ENCODE measurements around the gene COPG2.
"Not testable (repeated sequence)": the region's sequence is repeated elsewhere in the genome, so short reads cannot be mapped to it uniquely, and the experiment has no call there.

COPG2 gene

DNA sequence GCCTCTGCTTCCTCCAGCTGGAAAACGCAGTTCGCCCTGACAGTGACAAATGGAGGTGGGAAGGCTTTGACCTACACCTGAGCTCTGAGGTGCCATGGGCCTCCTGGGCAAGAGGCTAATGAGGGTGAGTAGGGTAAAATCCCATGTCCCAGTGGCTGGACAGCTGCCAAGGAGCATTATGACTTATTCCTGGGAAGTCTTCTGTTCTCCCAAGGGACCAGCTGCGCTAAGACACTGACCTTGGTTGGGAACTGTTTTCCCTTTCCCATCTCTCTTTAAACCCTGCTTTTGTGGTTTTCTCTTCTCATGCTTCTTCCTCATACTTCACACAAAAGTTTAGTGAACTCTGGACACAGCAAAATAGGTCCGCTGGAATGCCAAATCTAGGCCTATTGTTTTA lies 72.6 kb downstream of the COPG2 start:
- H4K20me1 ChIP-seq (ENCODE audit: insufficient read depth, low read length) = no peaks in the 10 kb centered on the region
- no peak overlapping the region for H3K9ac ChIP-seq (ENCODE audit: low read length)
- no peaks in the 10 kb centered on the region for H3K4me1 ChIP-seq (ENCODE audit: insufficient read depth, low read length, severe bottlenecking)
- H3K9me3 ChIP-seq (ENCODE audit: low read length) = no peaks in the 10 kb centered on the region
- H3K27me3 ChIP-seq (ENCODE audit: insufficient read depth, low read length) = no peaks in the 10 kb centered on the region
- H3F3A ChIP-seq (ENCODE audit: insufficient read depth, low read length) = no peaks in the 10 kb centered on the region
- TF ChIP-seq EZH2 (IDR thresholded peaks at IDR 0.05; ENCODE audit: borderline replicate concordance, low read length) = no peak
- TF ChIP-seq, protein P1, sequence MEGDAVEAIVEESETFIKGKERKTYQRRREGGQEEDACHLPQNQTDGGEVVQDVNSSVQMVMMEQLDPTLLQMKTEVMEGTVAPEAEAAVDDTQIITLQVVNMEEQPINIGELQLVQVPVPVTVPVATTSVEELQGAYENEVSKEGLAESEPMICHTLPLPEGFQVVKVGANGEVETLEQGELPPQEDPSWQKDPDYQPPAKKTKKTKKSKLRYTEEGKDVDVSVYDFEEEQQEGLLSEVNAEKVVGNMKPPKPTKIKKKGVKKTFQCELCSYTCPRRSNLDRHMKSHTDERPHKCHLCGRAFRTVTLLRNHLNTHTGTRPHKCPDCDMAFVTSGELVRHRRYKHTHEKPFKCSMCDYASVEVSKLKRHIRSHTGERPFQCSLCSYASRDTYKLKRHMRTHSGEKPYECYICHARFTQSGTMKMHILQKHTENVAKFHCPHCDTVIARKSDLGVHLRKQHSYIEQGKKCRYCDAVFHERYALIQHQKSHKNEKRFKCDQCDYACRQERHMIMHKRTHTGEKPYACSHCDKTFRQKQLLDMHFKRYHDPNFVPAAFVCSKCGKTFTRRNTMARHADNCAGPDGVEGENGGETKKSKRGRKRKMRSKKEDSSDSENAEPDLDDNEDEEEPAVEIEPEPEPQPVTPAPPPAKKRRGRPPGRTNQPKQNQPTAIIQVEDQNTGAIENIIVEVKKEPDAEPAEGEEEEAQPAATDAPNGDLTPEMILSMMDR (IDR thresholded peaks at IDR 0.05; ENCODE audit: low read length) = no peak
- H3K9me2 ChIP-seq (ENCODE audit: low read depth, low read length) = no peaks in the 10 kb centered on the region
- H3K27ac ChIP-seq (ENCODE audit: low read depth, low read length, poor library complexity, severe bottlenecking) = no peak overlapping the region
- no peaks in the 10 kb centered on the region for H3K79me2 ChIP-seq (ENCODE audit: insufficient read depth, low read length)
- no peaks in the 10 kb centered on the region for H3K36me3 ChIP-seq (ENCODE audit: insufficient read depth, low read length)
- no peak overlapping the region for H2AFZ ChIP-seq (ENCODE audit: low read length)
- H3K4me3 ChIP-seq (ENCODE audit: low read depth, low read length, poor library complexity, severe bottlenecking) = no peak overlapping the region
- no peak overlapping the region for H3K4me2 ChIP-seq (ENCODE audit: low read length)

DNA sequence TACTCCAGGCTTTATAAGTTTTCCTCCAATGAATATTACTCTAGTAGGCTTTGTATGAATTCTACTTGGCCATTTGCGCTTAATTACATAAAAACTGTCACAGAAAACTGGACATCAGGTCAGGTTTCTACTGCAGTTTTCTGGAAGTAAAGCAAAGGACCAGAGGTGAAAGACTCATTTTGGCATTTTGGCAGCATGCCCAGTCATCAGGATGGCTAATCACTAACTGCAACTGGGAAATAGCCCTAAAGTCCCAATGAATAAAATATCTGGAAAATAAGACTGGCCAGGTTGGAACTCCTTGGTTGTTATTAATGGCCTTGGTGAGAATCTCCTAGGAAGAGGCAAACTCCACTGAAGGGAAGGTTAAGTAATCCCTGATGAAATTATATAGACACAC lies 75.5 kb downstream of the COPG2 start:
- Histone ChIP-seq H3K27me3 (ENCODE audit: insufficient read depth, low read length) (no peaks in the 10 kb centered on the region), H3K27ac (ENCODE audit: low read depth, low read length, poor library complexity, severe bottlenecking) (no peak overlapping the region), H4K20me1 (ENCODE audit: insufficient read depth, low read length) (no peaks in the 10 kb centered on the region), H3K79me2 (ENCODE audit: insufficient read depth, low read length) (no peaks in the 10 kb centered on the region), H3K9me3 (ENCODE audit: low read length) (peaks cover 8% of the 10 kb centered on the region; the same call in 1 of the 2 replicates), H3K4me2 (ENCODE audit: low read length) (no peak overlapping the region), H2AFZ (ENCODE audit: low read length) (no peak overlapping the region), H3K4me1 (ENCODE audit: insufficient read depth, low read length, severe bottlenecking) (no peaks in the 10 kb centered on the region), H3K9me2 (ENCODE audit: low read depth, low read length) (no peaks in the 10 kb centered on the region), H3K4me3 (ENCODE audit: low read depth, low read length, poor library complexity, severe bottlenecking) (no peak overlapping the region), H3K36me3 (ENCODE audit: insufficient read depth, low read length) (no peaks in the 10 kb centered on the region), H3F3A (ENCODE audit: insufficient read depth, low read length) (no peaks in the 10 kb centered on the region), H3K9ac (ENCODE audit: low read length) (no peak overlapping the region)
- no peak for TF ChIP-seq EZH2 (IDR thresholded peaks at IDR 0.05; ENCODE audit: borderline replicate concordance, low read length)
- TF ChIP-seq, protein P1 (IDR thresholded peaks at IDR 0.05; ENCODE audit: low read length) = no peak

DNA sequence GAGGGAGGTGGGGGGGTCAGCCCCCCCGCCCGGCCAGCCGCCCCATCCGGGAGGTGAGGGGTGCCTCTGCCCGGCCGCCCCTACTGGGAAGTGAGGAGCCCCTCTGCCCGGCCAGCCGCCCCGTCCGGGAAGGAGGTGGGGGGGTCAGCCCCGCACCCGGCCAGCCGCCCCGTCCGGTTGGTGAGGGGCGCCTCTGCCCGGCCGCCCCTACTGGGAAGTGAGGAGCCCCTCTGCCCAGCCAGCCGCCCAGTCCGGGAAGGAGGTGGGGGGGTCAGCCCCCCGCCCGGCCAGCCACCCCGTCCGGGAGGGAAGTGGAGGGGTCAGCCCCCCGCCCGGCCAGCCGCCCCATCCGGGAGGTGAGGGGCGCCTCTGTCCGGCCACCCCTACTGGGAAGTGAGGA lies 77.1 kb downstream of the COPG2 start:
- H3K4me2 ChIP-seq (ENCODE audit: low read length); H3F3A ChIP-seq (ENCODE audit: insufficient read depth, low read length); H3K9me2 ChIP-seq (ENCODE audit: low read depth, low read length); H3K4me1 ChIP-seq (ENCODE audit: insufficient read depth, low read length, severe bottlenecking); H3K36me3 ChIP-seq (ENCODE audit: insufficient read depth, low read length); H2AFZ ChIP-seq (ENCODE audit: low read length); H3K4me3 ChIP-seq (ENCODE audit: low read depth, low read length, poor library complexity, severe bottlenecking); H3K27ac ChIP-seq (ENCODE audit: low read depth, low read length, poor library complexity, severe bottlenecking); H3K79me2 ChIP-seq (ENCODE audit: insufficient read depth, low read length); H3K9ac ChIP-seq (ENCODE audit: low read length); H3K9me3 ChIP-seq (ENCODE audit: low read length); H3K27me3 ChIP-seq (ENCODE audit: insufficient read depth, low read length); H4K20me1 ChIP-seq (ENCODE audit: insufficient read depth, low read length): not testable (repeated sequence)

DNA sequence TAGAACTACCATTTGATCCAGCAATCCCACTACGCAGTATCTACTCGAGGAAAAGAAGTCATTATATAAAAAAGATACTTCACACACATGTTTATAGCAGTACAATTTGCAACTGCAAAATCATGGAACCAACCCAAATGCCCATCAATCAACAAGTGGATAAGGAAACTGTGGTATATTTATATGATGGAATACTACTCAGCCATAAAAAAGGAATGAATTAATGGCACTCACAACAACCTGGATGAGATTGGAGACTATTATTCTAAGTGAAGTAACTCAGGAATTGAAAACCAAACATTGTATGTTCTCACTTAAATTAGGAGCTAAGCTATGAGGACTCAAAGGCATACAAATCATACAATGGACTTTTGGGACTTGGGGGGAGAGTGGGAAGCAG lies 82.6 kb downstream of the COPG2 start:
- H2AFZ ChIP-seq (ENCODE audit: low read length); H3K9ac ChIP-seq (ENCODE audit: low read length); H3K9me2 ChIP-seq (ENCODE audit: low read depth, low read length); H4K20me1 ChIP-seq (ENCODE audit: insufficient read depth, low read length); H3K79me2 ChIP-seq (ENCODE audit: insufficient read depth, low read length); H3K4me3 ChIP-seq (ENCODE audit: low read depth, low read length, poor library complexity, severe bottlenecking); H3F3A ChIP-seq (ENCODE audit: insufficient read depth, low read length); H3K4me1 ChIP-seq (ENCODE audit: insufficient read depth, low read length, severe bottlenecking); H3K27me3 ChIP-seq (ENCODE audit: insufficient read depth, low read length); H3K4me2 ChIP-seq (ENCODE audit: low read length); H3K27ac ChIP-seq (ENCODE audit: low read depth, low read length, poor library complexity, severe bottlenecking); H3K36me3 ChIP-seq (ENCODE audit: insufficient read depth, low read length): not testable (repeated sequence)
- peaks cover 13% of the 10 kb centered on the region; the same call in 1 of the 2 replicates for H3K9me3 ChIP-seq (ENCODE audit: low read length)

DNA sequence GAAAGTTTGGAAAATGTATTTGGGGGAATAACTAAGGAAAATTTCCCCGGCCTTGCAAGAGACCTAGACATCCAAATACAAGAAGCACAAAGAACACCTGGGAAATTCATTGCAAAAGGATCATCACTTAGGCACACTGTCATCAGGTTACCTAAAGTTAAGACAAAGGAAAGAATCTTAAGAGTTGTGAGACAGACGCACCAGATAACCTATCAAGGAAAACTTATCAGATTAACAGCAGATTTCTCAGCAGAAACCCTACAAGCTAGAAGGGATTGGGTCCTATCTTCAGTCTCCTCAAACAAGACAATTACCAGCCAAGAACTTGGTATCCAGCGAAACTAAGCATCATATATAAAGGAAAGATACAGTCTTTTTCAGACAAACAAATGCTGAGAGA lies 93.4 kb downstream of the COPG2 start:
- not testable (repeated sequence) for H3K4me1 ChIP-seq (ENCODE audit: insufficient read depth, low read length, severe bottlenecking); H3K4me2 ChIP-seq (ENCODE audit: low read length); H3K4me3 ChIP-seq (ENCODE audit: low read depth, low read length, poor library complexity, severe bottlenecking); H3K79me2 ChIP-seq (ENCODE audit: insufficient read depth, low read length); H3K27ac ChIP-seq (ENCODE audit: low read depth, low read length, poor library complexity, severe bottlenecking); H3K36me3 ChIP-seq (ENCODE audit: insufficient read depth, low read length); H3K9me2 ChIP-seq (ENCODE audit: low read depth, low read length); H3K27me3 ChIP-seq (ENCODE audit: insufficient read depth, low read length); H3K9me3 ChIP-seq (ENCODE audit: low read length); H2AFZ ChIP-seq (ENCODE audit: low read length); H4K20me1 ChIP-seq (ENCODE audit: insufficient read depth, low read length); H3F3A ChIP-seq (ENCODE audit: insufficient read depth, low read length); H3K9ac ChIP-seq (ENCODE audit: low read length)

DNA sequence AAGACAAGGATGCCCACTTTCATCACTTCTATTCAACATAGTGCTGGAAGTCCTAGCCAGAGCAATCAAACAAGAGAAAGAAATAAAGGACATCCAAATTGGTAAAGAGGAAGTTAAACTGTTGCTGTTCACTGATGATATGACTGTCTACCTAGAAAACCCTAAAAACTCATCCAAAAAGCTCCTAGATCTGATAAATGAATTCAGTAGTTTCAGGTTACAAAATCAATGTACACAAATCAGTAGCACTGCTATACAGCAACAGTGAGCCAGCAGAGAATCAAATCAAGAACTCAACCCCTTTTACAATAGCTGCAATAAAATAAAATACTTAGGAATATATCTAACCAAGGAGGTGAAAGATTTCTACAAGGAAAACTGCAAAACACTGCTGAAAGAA lies 98.4 kb downstream of the COPG2 start:
- H3K4me1 ChIP-seq (ENCODE audit: insufficient read depth, low read length, severe bottlenecking); H3K27me3 ChIP-seq (ENCODE audit: insufficient read depth, low read length); H4K20me1 ChIP-seq (ENCODE audit: insufficient read depth, low read length); H3K4me3 ChIP-seq (ENCODE audit: low read depth, low read length, poor library complexity, severe bottlenecking); H3K4me2 ChIP-seq (ENCODE audit: low read length); H3F3A ChIP-seq (ENCODE audit: insufficient read depth, low read length); H2AFZ ChIP-seq (ENCODE audit: low read length); H3K36me3 ChIP-seq (ENCODE audit: insufficient read depth, low read length); H3K79me2 ChIP-seq (ENCODE audit: insufficient read depth, low read length); H3K9me2 ChIP-seq (ENCODE audit: low read depth, low read length); H3K9ac ChIP-seq (ENCODE audit: low read length); H3K27ac ChIP-seq (ENCODE audit: low read depth, low read length, poor library complexity, severe bottlenecking); H3K9me3 ChIP-seq (ENCODE audit: low read length): not testable (repeated sequence)

All from OCI-LY1 (cell line).